Jurkat, Clone E6-1 (cell line): Measurements from ENCODE around the gene PAFAH2. TPM values are rescaled to one million over a fixed set of nuclear protein-coding genes. Genes with fewer than 3 reads are reported as not detected.

ENCODE experiments used
- DNase-seq: peaks from one replicate; pipeline ENCODE4 v3.0.0-alpha.2; 2011; ENCODE audit warnings: low read depth, low spot score
- H3K4me3 ChIP-seq: 2 replicates; pipeline ENCODE4 v1.5.1; 2011; ENCODE audit warnings: mild to moderate bottlenecking, low read length, control low read depth, moderate library complexity
- polyA plus RNA-seq: library from polyadenylated mRNA; unstranded; fragments of >200 nt; gene quantifications from one replicate; pipeline ENCODE4 v1.2.1, GENCODE V29; 2012; ENCODE audit warnings: missing spikeins; ENCODE audit not compliant: insufficient read length, insufficient read depth

PAFAH2 gene
- 10.0 TPM for polyA plus RNA-seq

DNA sequence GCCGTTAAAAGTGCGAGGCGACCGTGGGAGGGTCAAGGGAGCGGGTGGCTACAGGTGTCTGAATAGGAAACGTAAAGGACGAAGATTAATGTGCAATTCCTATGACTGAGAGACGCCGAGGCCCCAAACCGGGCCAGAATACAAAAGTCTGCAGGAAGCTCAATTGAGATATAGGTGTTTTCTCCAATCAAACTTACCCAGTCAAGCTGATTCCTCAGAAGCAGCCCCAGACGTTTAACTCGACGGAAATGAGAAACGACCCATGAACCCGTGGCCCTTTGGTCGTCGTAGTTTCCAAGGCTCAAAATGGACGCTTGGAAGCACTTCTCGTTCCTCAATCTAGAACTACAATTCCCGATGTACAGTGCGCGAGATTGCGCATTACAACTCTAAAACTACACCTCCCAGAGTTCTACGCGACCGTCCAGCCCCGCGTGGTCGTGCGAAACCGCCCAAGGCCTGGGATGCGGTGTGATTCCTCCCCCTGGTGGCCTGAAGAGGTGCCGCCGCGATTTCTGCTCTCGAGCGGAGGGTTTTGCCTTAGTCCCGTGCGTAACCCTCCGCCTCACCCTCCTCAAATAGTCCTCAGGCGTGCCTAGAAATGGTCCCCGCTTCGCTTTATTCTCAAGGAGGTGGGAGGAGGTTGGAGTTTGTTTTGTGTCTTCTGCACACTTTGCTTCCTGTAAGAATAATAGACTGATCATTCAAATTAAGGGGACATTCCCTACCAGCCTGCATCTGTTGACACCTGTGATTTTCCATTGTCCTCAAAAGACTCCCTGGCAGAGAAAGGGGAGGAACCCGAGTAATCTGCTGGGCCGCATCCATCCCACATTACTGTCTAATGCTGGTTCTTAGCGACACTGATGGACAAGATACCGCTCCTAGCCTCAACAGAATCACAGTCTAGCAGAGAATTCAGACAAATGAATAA is at the start of gene PAFAH2:
PAFAH2 (minus strand) TSS at position 236 of the 934 bp plus-strand sequence. CDS start 7,247 bp downstream, outside the sequence.
- peak; percentile 100 for DNase-seq
- H3K4me3 ChIP-seq = peak within 1 kb of the TSS; percentile 79

DNA sequence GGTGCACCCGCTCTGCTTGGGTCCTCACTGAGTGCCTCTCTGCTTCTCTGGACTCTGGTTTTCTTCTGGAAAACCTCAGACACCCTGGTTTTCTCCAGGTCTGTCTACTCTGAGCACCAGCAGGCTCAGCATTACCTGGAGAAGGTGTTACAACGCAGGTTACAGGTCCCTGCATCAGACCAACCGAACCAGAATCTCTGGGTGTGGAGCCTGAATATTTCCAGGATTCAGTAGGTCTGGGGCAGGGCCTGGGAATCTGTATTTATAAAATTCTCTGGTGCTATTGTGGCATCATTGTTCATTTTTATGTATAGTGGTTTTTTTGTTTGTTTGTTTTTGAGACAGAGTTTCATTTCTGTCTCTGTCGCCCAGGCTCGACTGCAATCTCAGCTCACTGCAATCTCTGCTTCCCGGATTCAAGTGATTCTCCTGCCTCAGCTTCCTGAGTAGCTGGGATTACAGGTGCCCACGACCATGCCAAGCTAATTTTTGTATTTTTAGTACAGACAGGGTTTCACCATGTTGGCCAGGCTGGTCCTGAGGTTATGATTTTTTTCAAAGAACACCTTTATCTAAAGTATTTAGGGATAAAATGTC is 49.5 kb upstream of the PAFAH2 start:
- no peak overlapping the region for H3K4me3 ChIP-seq
- DNase-seq = no peak

DNA sequence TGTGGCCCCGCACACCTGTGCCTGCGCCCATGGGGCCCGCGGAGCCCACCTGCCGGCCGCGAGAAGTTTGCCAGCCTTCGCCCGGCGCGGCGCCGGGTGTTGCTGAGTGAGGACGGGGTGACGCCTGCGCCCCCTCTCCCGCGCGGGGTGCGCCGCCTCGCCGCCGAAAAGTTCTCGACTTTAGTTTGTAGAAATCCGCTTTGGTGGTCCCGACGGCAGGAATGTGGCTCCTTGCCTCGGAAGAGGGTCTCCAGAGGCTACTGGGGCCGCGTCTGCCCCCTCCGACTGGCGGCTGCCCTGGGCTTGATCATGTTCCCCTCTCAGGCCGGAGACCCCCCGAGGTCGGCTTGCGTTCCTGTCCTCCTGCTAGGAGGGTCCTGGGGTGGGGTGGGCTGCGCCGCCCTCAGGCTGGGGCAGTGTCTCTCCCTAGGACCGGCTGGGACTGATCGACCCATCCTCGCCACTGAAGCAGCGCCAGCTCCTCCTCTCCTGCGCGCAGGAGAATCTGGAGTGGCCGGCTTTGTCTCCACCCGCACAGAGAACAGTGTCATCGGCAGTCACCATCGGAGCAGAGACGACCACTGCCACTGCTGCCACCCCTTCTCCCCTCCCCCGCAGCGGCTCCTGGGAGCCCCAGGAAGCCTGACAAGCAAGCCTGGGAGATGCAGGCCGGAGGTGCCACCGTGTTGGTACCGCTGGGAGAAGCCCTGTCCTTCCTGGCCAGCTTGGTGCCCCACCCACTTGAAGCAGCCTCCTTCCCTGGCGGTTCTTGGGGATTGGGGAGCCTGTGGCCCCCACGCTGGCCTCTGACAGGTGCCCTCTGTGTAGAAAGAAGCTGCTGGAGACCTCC is 48.6 kb upstream of the PAFAH2 start:
- H3K4me3 ChIP-seq = no peak overlapping the region

DNA sequence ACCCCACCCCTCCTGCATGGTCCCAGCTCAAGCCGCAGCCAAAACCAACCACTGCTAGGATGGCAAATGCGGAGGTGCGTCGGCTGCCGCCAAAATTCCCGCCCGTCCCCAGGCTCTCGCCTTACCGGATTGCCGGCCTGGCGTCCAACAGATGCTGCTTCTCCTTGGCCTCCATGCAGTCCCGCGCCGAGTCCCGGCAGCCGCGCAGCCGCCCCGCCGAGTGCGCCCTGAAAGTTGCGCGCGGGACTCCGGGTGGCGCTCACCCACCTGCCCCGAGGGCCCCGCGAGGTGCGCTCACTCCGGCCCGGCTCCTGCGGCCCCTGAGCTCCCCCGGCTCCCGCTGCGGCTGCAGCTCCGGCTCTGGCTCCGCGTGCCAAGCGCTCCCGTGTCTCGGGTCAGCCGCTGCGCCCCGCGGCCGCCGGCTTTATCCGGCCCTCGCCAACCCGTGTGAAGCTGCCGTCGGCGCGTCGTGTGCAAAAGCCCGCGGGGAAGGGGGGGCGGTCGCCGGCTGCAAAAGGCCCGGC is 47.9 kb upstream of the PAFAH2 start, which contains the start of gene SLC30A2:
SLC30A2 (minus strand) TSS at position 397 of the 524 bp plus-strand sequence; CDS start at position 175, 222 bp downstream.
- no peak within 1 kb of the TSS for H3K4me3 ChIP-seq
- no peak for DNase-seq

More for the DNA sequence above, 48.6 kb upstream of the PAFAH2 start:
- no peak for DNase-seq

DNA sequence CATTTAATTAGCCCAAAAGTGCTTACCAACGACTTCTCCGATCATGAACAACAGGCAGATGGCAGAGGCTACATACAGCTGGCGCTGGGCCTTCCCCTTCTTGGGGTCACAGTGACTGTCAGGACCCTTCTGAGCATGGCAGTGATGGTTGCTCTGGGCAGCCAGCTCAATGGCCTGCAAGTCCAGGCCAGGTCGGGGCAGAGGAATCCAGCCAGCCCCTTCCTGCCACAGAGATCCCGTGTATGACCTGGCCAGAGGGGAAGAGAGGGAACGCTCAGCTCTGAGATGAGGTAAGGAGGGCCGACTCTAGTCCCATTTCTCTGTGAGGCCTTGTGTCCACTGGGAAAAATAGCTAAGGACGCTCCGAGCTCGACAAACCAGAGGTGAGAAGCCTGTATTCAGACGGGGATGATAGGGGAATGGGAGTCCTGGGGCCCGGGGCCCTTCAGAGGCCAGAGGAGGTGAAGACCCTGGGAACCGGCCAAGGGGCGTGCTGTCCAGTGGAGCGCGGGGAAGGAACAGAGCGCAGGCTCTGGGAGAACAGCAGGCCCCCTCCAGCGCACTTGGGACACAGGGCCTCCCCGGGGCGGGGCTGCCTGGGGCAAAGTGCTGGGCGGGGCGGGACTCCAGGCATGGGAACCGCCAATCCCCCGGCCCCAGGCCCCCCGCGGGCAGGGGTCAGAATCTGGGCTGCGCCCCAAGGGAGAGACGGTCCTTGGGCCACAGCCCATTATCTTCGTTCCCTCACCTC is 47.3 kb upstream of the PAFAH2 start:
- no peak for DNase-seq
- no peak overlapping the region for H3K4me3 ChIP-seq

DNA sequence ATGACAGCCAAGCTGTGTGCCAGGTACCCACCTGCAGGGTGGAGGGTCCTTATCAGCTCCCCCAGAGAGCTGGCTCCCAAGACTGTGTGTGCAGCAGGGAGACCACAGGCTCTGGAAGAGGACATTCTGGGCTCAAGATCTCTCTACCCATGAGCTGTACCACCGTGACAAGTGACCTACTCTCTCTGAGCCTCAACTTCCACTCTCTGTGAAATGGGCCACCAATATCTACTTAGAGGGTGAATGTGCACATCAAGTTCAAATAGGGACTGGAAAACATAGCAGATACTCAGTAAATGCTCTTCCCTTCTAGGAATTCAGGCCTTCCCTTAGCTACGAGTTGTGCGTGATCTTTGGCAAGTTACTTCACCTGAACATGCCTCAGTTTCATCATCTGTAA is 46.6 kb upstream of the PAFAH2 start:
- no peak overlapping the region for H3K4me3 ChIP-seq
- no peak for DNase-seq

DNA sequence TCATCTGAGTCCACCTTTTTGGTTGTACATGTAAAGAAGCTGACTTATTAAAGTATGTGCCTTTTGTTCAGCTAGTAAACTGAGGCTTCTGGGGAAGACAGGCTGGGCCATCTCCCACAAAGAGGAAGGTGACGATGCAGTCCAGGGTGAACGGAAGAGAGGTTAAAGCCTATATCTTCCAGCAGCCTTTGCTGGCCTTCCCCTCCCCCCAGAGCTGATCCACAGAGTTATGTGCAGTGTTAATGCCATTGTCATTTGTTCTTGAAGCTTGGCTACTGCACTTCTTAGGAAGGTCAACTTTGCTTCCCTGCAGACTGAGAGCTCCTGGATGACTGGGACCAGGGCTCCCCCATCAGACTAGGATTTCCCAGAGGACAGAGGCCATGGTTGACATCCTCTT is 45.9 kb upstream of the PAFAH2 start:
- no peak for DNase-seq

GRCh38 chr1:26041978-26042377 is 44.1 kb upstream of the PAFAH2 start:
- DNase-seq = no peak
- H3K4me3 ChIP-seq = no peak overlapping the region

More for the DNA sequence above, 45.9 kb upstream of the PAFAH2 start:
- H3K4me3 ChIP-seq = no peak overlapping the region

DNA sequence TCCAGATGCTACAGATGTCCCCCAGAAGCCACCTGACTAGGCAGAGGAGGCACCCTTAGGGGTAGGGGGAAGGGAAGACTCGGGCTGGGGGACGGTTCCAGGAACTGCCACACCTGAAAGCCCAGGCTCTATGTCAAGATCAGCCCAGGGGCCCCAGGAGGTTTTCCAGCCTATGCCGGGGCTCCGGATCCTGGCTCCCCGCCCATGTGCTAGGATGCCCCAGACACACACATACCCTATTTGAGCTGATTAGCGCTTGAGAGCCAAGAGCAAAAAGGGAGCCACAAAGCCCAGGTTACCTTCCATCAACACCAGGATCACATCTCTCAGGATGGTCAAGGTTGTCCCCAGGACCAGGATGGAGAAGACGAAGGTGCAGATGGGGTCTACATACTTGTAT is 43.5 kb upstream of the PAFAH2 start:
- no peak overlapping the region for H3K4me3 ChIP-seq
- DNase-seq = no peak

DNA sequence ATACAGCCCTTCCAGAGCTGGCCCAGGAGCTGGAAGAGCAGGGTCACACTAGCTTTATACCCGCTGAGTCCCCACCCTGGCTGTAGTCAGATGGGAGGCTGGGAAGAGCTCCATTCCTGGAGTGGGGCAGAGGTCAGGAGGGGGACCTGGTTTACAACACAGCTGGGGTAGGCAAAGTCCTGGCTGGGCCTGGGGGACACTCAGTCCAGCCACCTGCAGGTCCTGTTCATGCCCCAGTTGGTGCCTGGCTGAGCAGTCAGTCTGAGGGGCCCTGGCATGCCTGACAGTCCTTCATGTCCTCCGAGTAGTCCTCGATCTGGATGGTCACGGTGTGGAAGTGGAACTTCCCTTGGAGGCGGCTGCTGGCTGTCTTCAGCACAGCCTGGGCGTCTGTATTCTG is 41.0 kb upstream of the PAFAH2 start:
- no peak for DNase-seq
- no peak overlapping the region for H3K4me3 ChIP-seq

DNA sequence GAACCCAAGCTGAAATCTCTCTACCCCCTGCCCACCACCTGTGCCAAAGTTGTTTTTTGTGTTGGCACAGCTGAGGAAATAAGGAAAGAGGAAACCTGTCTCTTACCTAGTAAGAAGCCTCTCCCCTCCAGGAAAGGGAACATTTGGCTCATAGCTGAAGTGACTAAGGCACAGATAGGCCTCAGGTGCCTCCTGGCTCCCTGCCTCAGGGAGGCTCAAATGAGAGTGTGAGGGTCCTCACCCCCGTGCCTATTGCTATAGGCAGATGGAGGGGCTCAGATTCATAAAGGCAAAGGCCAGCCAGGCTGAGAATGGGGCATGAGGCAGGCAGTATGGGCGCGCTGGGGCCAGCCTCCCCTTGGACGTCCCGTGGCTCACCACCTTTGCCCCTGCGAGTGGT is 40.6 kb upstream of the PAFAH2 start:
- no peak overlapping the region for H3K4me3 ChIP-seq

GRCh38 chr1:26037904-26038303 is 40.0 kb upstream of the PAFAH2 start:
- H3K4me3 ChIP-seq = no peak overlapping the region

More for the DNA sequence above, 40.6 kb upstream of the PAFAH2 start:
- DNase-seq = no peak

GRCh38 chr1:26036756-26037281 is 39.0 kb upstream of the PAFAH2 start:
- no peak for DNase-seq
- H3K4me3 ChIP-seq = no peak overlapping the region

More at GRCh38 chr1:26037904-26038303, 40.0 kb upstream of the PAFAH2 start:
- no peak for DNase-seq

GRCh38 chr1:26035959-26036755 is 38.3 kb upstream of the PAFAH2 start:
- H3K4me3 ChIP-seq = peak overlapping the region; percentile 92
- DNase-seq = no peak

- peak; percentile 92 for DNase-seq
- H3K4me3 ChIP-seq = peak overlapping the region; percentile 92
These were observed 37.5 kb upstream of the PAFAH2 start for GRCh38 chr1:26035203-26035958.

- no peak for DNase-seq
- H3K4me3 ChIP-seq = peak overlapping the region; percentile 92
These were observed 36.8 kb upstream of the PAFAH2 start for GRCh38 chr1:26034504-26035202.
